HG03432 (cell line): ENCODE data around the gene C19orf44.
A peak's percentile ranks its signal among the peaks of the same experiment; 100 is the strongest.
"Not testable (repeated sequence)": the region's sequence is repeated elsewhere in the genome, so short reads cannot be mapped to it uniquely, and the experiment has no call there.

Source experiments
- ATAC-seq: cut with Tn5 transposase; IDR thresholded peaks from one replicate; pipeline ENCODE4 v1.9.1; 2021; ENCODE audit warnings: mild to moderate bottlenecking, moderate library complexity; ENCODE audit not compliant: unreplicated experiment

The C19orf44 gene

GRCh38 chr19:16466802-16467427, 29.3 kb upstream of the C19orf44 start:
- not testable (repeated sequence) for ATAC-seq

- no peak for ATAC-seq
Measured at GRCh38 chr19:16467581-16467980, 28.6 kb upstream of the C19orf44 start.

GRCh38 chr19:16470541-16470910, 25.7 kb upstream of the C19orf44 start:
- ATAC-seq: no peak

- peak; percentile 34 for ATAC-seq
Measured at GRCh38 chr19:16470911-16471811, 25.0 kb upstream of the C19orf44 start.

GRCh38 chr19:16472559-16472899, 23.7 kb upstream of the C19orf44 start:
- not testable (repeated sequence) for ATAC-seq

- ATAC-seq: no peak
Measured at GRCh38 chr19:16472992-16473391, 23.2 kb upstream of the C19orf44 start.

- no peak for ATAC-seq
Measured at GRCh38 chr19:16473875-16474392, 22.3 kb upstream of the C19orf44 start.

- no peak for ATAC-seq
Measured at GRCh38 chr19:16476401-16476800, 19.8 kb upstream of the C19orf44 start.

GRCh38 chr19:16477311-16477710, 18.9 kb upstream of the C19orf44 start:
- ATAC-seq: no peak

GRCh38 chr19:16482745-16483144, 13.4 kb upstream of the C19orf44 start:
- no peak for ATAC-seq

- not testable (repeated sequence) for ATAC-seq
Measured at GRCh38 chr19:16486476-16486875, 9.7 kb upstream of the C19orf44 start.

- ATAC-seq: no peak
Measured at GRCh38 chr19:16496613-16496983, 404 bp downstream of the C19orf44 start.

GRCh38 chr19:16497042-16497441, 848 bp downstream of the C19orf44 start:
- no peak for ATAC-seq

- no peak for ATAC-seq
Measured at GRCh38 chr19:16497837-16498236, 1.6 kb downstream of the C19orf44 start.

GRCh38 chr19:16504271-16504670, 8.1 kb downstream of the C19orf44 start:
- no peak for ATAC-seq

GRCh38 chr19:16506161-16506560, 10.0 kb downstream of the C19orf44 start:
- ATAC-seq: not testable (repeated sequence)

- no peak for ATAC-seq
Measured at GRCh38 chr19:16506961-16507360, 10.8 kb downstream of the C19orf44 start.

- no peak for ATAC-seq
Measured at GRCh38 chr19:16508546-16508945, 12.4 kb downstream of the C19orf44 start.

- ATAC-seq: no peak
Measured at GRCh38 chr19:16509141-16510061, 13.2 kb downstream of the C19orf44 start.

GRCh38 chr19:16512611-16513010, 16.4 kb downstream of the C19orf44 start:
- ATAC-seq: not testable (repeated sequence)

GRCh38 chr19:16514383-16515019, 18.3 kb downstream of the C19orf44 start:
- no peak for ATAC-seq
